BE2C (cell line): ENCODE data around the gene IFTAP.
A peak's percentile ranks its signal among the peaks of the same experiment; 100 is the strongest.

Source experiments
- DNase-seq: peaks from one replicate; pipeline ENCODE4 v3.0.0-alpha.2; 2020
- H3K27me3 ChIP-seq: fragments of 250-450 bp; sonication (Bioruptor Pico); 2 replicates; pipeline ENCODE4 v1.5.1; 2020; ENCODE audit warnings: mild to moderate bottlenecking
- H3K36me3 ChIP-seq: fragments of 250-450 bp; sonication (Bioruptor Pico); 2 replicates; pipeline ENCODE4 v1.5.1; 2020; ENCODE audit warnings: mild to moderate bottlenecking
- H3K4me1 ChIP-seq: fragments of 250-450 bp; sonication (Bioruptor Pico); 2 replicates; pipeline ENCODE4 v1.5.1; 2020
- H3K4me3 ChIP-seq: 2 replicates; pipeline ENCODE4 v1.5.1; 2011; ENCODE audit warnings: low read depth, low read length
- H3K9me3 ChIP-seq: fragments of 250-450 bp; sonication (Bioruptor Pico); 2 replicates; pipeline ENCODE4 v1.5.1; 2020
- TF ChIP-seq, protein P1 (sequence below): IDR thresholded peaks from 2 replicates; pipeline ENCODE4 v1.5.1; 2012; ENCODE audit warnings: mild to moderate bottlenecking, low read depth, low read length

Gene IFTAP

DNA sequence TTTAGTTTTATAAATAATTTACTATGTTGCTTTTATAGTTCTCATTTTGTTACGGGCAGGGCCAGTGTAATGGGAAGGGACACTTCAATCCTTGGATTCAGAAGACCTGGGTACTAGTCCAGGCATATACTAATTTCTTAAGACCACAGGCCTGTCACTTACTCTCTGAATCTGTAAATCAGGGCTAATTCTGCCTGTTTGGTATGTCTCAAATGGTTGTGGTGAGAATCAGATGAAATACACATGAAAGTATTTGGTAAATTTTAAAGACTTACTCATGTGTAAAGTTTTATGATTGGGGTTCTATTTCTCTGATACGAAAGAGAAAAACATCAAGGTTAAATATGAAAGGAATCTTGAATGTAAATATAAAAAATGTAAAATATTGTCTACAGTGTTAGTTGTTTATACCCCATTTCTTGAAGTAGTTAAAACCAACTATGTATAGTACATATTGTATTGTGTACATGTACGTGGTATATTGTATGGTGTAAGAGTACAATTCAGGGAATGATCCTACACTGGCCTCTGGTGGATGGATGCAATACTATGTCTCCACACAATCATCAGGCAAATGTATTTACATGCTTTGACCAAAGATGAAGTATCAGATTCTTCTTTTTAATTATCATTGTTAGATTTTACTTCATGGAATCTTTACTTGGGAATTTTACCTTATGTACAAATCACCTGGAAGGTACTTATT lies 28.3 kb downstream of the IFTAP start:
- no peaks in the 10 kb centered on the region for H3K27me3 ChIP-seq
- H3K9me3 ChIP-seq = no peaks in the 10 kb centered on the region
- TF ChIP-seq, protein P1, sequence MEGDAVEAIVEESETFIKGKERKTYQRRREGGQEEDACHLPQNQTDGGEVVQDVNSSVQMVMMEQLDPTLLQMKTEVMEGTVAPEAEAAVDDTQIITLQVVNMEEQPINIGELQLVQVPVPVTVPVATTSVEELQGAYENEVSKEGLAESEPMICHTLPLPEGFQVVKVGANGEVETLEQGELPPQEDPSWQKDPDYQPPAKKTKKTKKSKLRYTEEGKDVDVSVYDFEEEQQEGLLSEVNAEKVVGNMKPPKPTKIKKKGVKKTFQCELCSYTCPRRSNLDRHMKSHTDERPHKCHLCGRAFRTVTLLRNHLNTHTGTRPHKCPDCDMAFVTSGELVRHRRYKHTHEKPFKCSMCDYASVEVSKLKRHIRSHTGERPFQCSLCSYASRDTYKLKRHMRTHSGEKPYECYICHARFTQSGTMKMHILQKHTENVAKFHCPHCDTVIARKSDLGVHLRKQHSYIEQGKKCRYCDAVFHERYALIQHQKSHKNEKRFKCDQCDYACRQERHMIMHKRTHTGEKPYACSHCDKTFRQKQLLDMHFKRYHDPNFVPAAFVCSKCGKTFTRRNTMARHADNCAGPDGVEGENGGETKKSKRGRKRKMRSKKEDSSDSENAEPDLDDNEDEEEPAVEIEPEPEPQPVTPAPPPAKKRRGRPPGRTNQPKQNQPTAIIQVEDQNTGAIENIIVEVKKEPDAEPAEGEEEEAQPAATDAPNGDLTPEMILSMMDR = peak; percentile 72
- DNase-seq = peak; percentile 30
- no peak overlapping the region for H3K4me3 ChIP-seq
- H3K36me3 ChIP-seq = no peaks in the 10 kb centered on the region
- H3K4me1 ChIP-seq = peaks cover 18% of the 10 kb centered on the region

DNA sequence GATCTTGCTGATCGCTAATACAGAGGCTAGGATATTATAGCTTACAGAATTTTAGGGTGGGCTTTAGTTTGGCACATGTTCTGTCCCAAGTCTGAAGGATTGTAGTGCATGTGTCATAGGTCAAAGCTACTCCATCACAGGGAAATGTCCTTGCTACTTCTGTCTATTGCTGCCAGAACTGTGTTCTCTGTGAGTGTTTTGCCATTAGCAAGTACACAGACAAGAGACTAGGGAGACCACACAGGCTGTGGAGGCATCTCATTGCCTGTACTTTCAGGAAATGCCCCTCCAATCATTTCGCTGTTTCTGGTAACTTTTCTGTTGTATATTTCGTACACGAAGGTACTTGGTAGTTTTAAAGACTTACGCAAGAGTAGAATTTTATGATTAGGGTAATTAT lies 29.2 kb downstream of the IFTAP start:
- Histone ChIP-seq H3K4me3 (no peak overlapping the region), H3K4me1 (peaks cover 11% of the 10 kb centered on the region), H3K27me3 (no peaks in the 10 kb centered on the region), H3K36me3 (no peaks in the 10 kb centered on the region), H3K9me3 (no peaks in the 10 kb centered on the region)
- no peak for DNase-seq
- TF ChIP-seq, protein P1 = no peak

DNA sequence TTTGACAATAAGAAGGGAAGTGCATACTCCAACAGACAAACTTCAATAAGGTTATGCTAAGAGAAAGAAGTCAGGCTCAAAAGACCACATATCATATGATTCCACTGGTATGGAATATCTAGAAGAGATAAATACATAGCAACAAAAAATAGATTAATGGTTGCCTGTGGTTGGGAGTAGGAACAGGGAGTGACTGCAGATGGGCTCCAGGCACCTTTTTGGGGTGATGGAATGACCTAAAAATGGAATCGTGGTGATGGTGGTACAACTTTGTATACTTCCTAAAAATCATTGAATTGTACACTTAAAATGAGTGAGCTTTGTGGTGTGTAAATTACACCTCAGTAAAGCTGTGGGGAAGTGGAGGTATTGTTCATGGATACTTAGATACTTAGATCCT lies 32.7 kb downstream of the IFTAP start:
- no peak overlapping the region for H3K4me3 ChIP-seq
- H3K27me3 ChIP-seq = no peaks in the 10 kb centered on the region
- H3K36me3 ChIP-seq = no peaks in the 10 kb centered on the region
- TF ChIP-seq, protein P1 = no peak
- no peak for DNase-seq
- peaks cover 3% of the 10 kb centered on the region; the same call in 1 of the 2 replicates for H3K4me1 ChIP-seq
- H3K9me3 ChIP-seq = no peaks in the 10 kb centered on the region

DNA sequence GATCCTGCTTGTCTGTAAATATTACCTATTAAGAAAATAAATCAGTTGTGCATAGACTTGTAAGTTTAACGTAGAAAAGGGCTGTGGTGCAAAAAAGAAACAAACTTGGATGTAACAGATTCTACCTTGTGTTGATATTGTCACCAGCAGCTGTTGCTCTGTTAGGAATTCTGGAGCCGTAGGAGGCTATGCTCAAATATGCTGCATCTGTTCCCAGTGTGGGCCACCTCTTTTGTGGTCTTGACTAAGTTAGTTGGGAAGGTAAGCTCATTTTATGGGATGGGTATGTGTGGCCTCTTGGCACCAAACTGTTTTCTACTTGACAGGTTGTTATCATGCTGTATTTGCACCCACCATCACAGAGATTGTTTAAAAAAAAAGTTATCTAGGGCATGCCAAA lies 33.2 kb downstream of the IFTAP start:
- Histone ChIP-seq H3K4me3 (no peak overlapping the region), H3K27me3 (no peaks in the 10 kb centered on the region), H3K4me1 (peaks cover 2% of the 10 kb centered on the region; the same call in 1 of the 2 replicates), H3K36me3 (no peaks in the 10 kb centered on the region), H3K9me3 (no peaks in the 10 kb centered on the region)
- TF ChIP-seq, protein P1 = no peak
- DNase-seq = no peak

DNA sequence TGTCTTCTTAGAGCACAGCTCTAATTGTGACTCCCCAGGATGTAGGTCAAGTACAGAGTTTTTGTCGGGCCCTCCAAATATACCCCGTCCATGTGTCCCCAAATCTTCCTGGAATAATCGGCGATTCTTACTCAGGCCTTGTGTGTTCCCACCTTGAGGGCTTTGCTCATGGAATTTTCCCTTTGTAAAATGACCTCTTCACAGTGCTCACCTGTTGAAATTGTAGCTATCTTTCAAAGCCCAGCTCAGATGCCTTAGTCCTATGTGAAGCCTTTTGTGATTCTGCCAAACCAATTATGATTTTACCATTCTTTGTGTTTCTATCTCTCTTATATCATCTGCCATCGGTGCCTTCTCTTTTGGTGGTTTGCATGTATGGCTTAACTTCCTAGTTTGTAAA lies 33.8 kb downstream of the IFTAP start:
- TF ChIP-seq, protein P1 = no peak
- DNase-seq = no peak
- Histone ChIP-seq H3K9me3 (no peaks in the 10 kb centered on the region), H3K4me3 (no peak overlapping the region), H3K27me3 (no peaks in the 10 kb centered on the region), H3K4me1 (no peaks in the 10 kb centered on the region), H3K36me3 (no peaks in the 10 kb centered on the region)

DNA sequence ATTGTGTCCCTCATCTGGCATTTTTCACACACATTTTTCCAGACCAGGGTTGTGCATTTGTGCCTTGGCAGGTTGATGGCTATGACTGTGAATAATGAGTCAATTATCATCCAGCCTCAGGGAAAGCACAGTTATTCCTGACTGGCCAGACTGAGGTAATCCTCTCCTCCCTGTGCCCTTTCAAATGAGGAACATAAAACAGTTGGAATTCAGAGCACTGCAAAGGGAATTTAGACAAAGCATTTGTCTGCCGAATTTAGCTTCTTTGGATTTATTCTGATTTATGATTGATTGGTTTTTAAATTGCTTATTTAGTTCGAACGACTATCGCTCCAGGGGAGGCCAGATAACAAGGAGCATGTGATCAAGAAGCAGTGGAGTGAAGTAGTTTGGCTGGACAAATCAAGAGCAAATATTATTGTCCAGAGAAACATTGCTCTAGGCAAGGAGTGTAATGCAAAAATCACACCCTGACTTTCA lies 34.5 kb downstream of the IFTAP start:
- peak; percentile 14 for DNase-seq
- Histone ChIP-seq H3K36me3 (no peaks in the 10 kb centered on the region), H3K4me3 (peak overlapping the region; percentile 14), H3K4me1 (no peaks in the 10 kb centered on the region), H3K27me3 (no peaks in the 10 kb centered on the region), H3K9me3 (no peaks in the 10 kb centered on the region)
- TF ChIP-seq, protein P1 = no peak
